ENCODE measurements around the gene PLK2.

GRCh38 chr5:58456026-58456425 lies 3.9 kb downstream of the PLK2 start:
- TF ChIP-seq CTCF (IDR thresholded peaks at IDR 0.05) (no peak), POLR2A (IDR thresholded peaks at IDR 0.05; ENCODE audit: low read depth) (no peak), EP300 (IDR thresholded peaks at IDR 0.05) (no peak)

All from esophagus muscularis mucosa (tissue), 4 donors.